ENCODE results near the gene ADAR. TPM values are rescaled to one million over a fixed set of nuclear protein-coding genes. Genes with fewer than 3 reads are reported as not detected.

Gene ADAR
- total RNA-seq, 1 experiment from 2014 or later, result 136 TPM

GRCh38 chr1:154553056-154554030 is 54.6 kb downstream of the ADAR start:
- no peaks in the 10 kb centered on the region for H3F3A ChIP-seq (ENCODE audit: low read length, unreplicated experiment)
- H3K4me2 ChIP-seq (ENCODE audit: low read length), result no peak overlapping the region
- no TSS peak for BruUV-seq (replicated peaks)
- no peaks in the 10 kb centered on the region for H3K27me3 ChIP-seq (ENCODE audit: low read length)
- H3K4me3 ChIP-seq (ENCODE audit: low read length), result no peak overlapping the region
- peaks cover 39% of the 10 kb centered on the region for H3K79me2 ChIP-seq (ENCODE audit: low read length)
- peaks cover 14% of the 10 kb centered on the region for H3K4me1 ChIP-seq (ENCODE audit: insufficient read depth, low read length)
- DNase-seq, result peak; percentile 25
- TF ChIP-seq EZH2 (IDR thresholded peaks at IDR 0.05; ENCODE audit: low read length, unreplicated experiment), result no peak
- no peak overlapping the region for H3K9ac ChIP-seq (ENCODE audit: low read length)
- H3K9me2 ChIP-seq (replicated peaks; ENCODE audit: low read length), result no peaks in the 10 kb centered on the region
- peaks cover 21% of the 10 kb centered on the region; the same call in 1 of the 2 replicates for H4K20me1 ChIP-seq (ENCODE audit: low read length)
- H3K27ac ChIP-seq (ENCODE audit: low read length), result no peak overlapping the region
- H2AFZ ChIP-seq (ENCODE audit: low read length), result no peak overlapping the region
- intact Hi-C loops (cut with micrococcal nuclease), result no loop called here
- no peak for ATAC-seq
- ChIA-PET CTCF (no interaction called here), POLR2A (ENCODE audit: unreplicated experiment) (no interaction called here)
- peaks cover 68% of the 10 kb centered on the region for H3K36me3 ChIP-seq (ENCODE audit: low read depth, low read length)
- H3K9me3 ChIP-seq (ENCODE audit: low read length), result no peaks in the 10 kb centered on the region

GRCh38 chr1:154552036-154552435 is 56.0 kb downstream of the ADAR start:
- Histone ChIP-seq H3K9ac (ENCODE audit: low read length) (no peak overlapping the region), H4K20me1 (ENCODE audit: low read length) (peaks cover 18% of the 10 kb centered on the region; the same call in 1 of the 2 replicates), H2AFZ (ENCODE audit: low read length) (no peak overlapping the region), H3K9me3 (ENCODE audit: low read length) (no peaks in the 10 kb centered on the region), H3K27ac (ENCODE audit: low read length) (no peak overlapping the region), H3K36me3 (ENCODE audit: low read depth, low read length) (peaks cover 68% of the 10 kb centered on the region), H3K79me2 (ENCODE audit: low read length) (peaks cover 27% of the 10 kb centered on the region), H3K4me1 (ENCODE audit: insufficient read depth, low read length) (peaks cover 11% of the 10 kb centered on the region), H3K9me2 (replicated peaks; ENCODE audit: low read length) (no peaks in the 10 kb centered on the region), H3F3A (ENCODE audit: low read length, unreplicated experiment) (no peaks in the 10 kb centered on the region), H3K27me3 (ENCODE audit: low read length) (no peaks in the 10 kb centered on the region), H3K4me2 (ENCODE audit: low read length) (no peak overlapping the region), H3K4me3 (ENCODE audit: low read length) (no peak overlapping the region)
- no TSS peak for BruUV-seq (replicated peaks)
- CTCF ChIA-PET, result no interaction called here
- intact Hi-C loops (cut with micrococcal nuclease), result no loop called here
- DNase-seq, result no peak
- POLR2A ChIA-PET (ENCODE audit: unreplicated experiment), result no interaction called here
- ATAC-seq, result no peak
- TF ChIP-seq EZH2phosphoT487 (IDR thresholded peaks at IDR 0.05; ENCODE audit: borderline replicate concordance, low read length), result no peak
- no peak for TF ChIP-seq EZH2 (IDR thresholded peaks at IDR 0.05; ENCODE audit: low read length, unreplicated experiment)
- TF ChIP-seq, protein P1, sequence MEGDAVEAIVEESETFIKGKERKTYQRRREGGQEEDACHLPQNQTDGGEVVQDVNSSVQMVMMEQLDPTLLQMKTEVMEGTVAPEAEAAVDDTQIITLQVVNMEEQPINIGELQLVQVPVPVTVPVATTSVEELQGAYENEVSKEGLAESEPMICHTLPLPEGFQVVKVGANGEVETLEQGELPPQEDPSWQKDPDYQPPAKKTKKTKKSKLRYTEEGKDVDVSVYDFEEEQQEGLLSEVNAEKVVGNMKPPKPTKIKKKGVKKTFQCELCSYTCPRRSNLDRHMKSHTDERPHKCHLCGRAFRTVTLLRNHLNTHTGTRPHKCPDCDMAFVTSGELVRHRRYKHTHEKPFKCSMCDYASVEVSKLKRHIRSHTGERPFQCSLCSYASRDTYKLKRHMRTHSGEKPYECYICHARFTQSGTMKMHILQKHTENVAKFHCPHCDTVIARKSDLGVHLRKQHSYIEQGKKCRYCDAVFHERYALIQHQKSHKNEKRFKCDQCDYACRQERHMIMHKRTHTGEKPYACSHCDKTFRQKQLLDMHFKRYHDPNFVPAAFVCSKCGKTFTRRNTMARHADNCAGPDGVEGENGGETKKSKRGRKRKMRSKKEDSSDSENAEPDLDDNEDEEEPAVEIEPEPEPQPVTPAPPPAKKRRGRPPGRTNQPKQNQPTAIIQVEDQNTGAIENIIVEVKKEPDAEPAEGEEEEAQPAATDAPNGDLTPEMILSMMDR (conservative IDR thresholded peaks at IDR 0.05; ENCODE audit: low read depth, low read length), result no peak

GRCh38 chr1:154551474-154551873 is 56.5 kb downstream of the ADAR start:
- BruUV-seq (replicated peaks), result no TSS peak
- no peak for TF ChIP-seq EZH2phosphoT487 (IDR thresholded peaks at IDR 0.05; ENCODE audit: borderline replicate concordance, low read length)
- TF ChIP-seq, protein P1 (conservative IDR thresholded peaks at IDR 0.05; ENCODE audit: low read depth, low read length), result no peak
- TF ChIP-seq EZH2 (IDR thresholded peaks at IDR 0.05; ENCODE audit: low read length, unreplicated experiment), result no peak
- Histone ChIP-seq H3K4me1 (ENCODE audit: insufficient read depth, low read length) (peaks cover 6% of the 10 kb centered on the region), H3K4me3 (ENCODE audit: low read length) (no peak overlapping the region), H3K4me2 (ENCODE audit: low read length) (no peak overlapping the region), H3K9me2 (replicated peaks; ENCODE audit: low read length) (no peaks in the 10 kb centered on the region), H4K20me1 (ENCODE audit: low read length) (0 out of 2 replicates have a peak, but pooled peaks cover 12% of the 10 kb centered on the region), H2AFZ (ENCODE audit: low read length) (no peak overlapping the region), H3F3A (ENCODE audit: low read length, unreplicated experiment) (no peaks in the 10 kb centered on the region), H3K27me3 (ENCODE audit: low read length) (no peaks in the 10 kb centered on the region), H3K9ac (ENCODE audit: low read length) (no peak overlapping the region), H3K27ac (ENCODE audit: low read length) (no peak overlapping the region), H3K9me3 (ENCODE audit: low read length) (no peaks in the 10 kb centered on the region), H3K79me2 (ENCODE audit: low read length) (peaks cover 21% of the 10 kb centered on the region), H3K36me3 (ENCODE audit: low read depth, low read length) (peaks cover 68% of the 10 kb centered on the region)
- intact Hi-C loops (cut with micrococcal nuclease), result no loop called here
- ChIA-PET POLR2A (ENCODE audit: unreplicated experiment) (no interaction called here), CTCF (no interaction called here)
- DNase-seq (no peak), ATAC-seq (no peak)

Data from PC-3 (cell line).